22Rv1 (cell line): ENCODE data around the gene RBP5.

Experiments used
- CTCF ChIP-seq: fragments of 450-650 bp; IDR thresholded peaks from 2 replicates; pipeline ENCODE4 v1.5.1; 2017; ENCODE audit warnings: mild to moderate bottlenecking
- ZFX ChIP-seq: fragments of 450-650 bp; IDR thresholded peaks from 2 replicates; pipeline ENCODE4 v1.6.1; 2017; ENCODE audit warnings: antibody characterized with exemption, borderline replicate concordance

GRCh38 chr12:7109572-7109920 lies 19.1 kb downstream of the RBP5 start:
- TF ChIP-seq CTCF (0 out of 2 replicates have a peak, but pooled peaks have one; percentile 42), ZFX (no peak)
